Fibroblast of the aortic adventitia (primary cell): ENCODE results near the gene ISX. TPM values are rescaled to one million over a fixed set of nuclear protein-coding genes. Genes with fewer than 3 reads are reported as not detected.

ENCODE experiments used
- DNase-seq: peaks from one replicate; pipeline ENCODE4 v3.0.0-alpha.2; 2010; ENCODE audit warnings: low read depth
- H3K4me3 ChIP-seq: 2 replicates; pipeline ENCODE4 v1.5.1; 2011; ENCODE audit warnings: low read depth, mild to moderate bottlenecking, control low read depth, low read length, moderate library complexity
- total RNA-seq: library from RNA; depleted of rRNA; stranded (reverse); fragments of >200 nt; gene quantifications from 2 replicates; pipeline ENCODE4 v1.2.3, GENCODE V29; 2012; ENCODE audit warnings: low replicate concordance
- TF ChIP-seq, protein P1 (sequence below): IDR thresholded peaks from 2 replicates; pipeline ENCODE4 v1.5.1; 2011; ENCODE audit warnings: mild to moderate bottlenecking, low read length, control low read depth, inconsistent platforms; ENCODE audit not compliant: insufficient read depth

Gene ISX
- total RNA-seq, 1 donor = not detected

GRCh38 chr22:35076630-35077029, 10.7 kb downstream of the ISX start:
- DNase-seq = no peak
- TF ChIP-seq, protein P1, sequence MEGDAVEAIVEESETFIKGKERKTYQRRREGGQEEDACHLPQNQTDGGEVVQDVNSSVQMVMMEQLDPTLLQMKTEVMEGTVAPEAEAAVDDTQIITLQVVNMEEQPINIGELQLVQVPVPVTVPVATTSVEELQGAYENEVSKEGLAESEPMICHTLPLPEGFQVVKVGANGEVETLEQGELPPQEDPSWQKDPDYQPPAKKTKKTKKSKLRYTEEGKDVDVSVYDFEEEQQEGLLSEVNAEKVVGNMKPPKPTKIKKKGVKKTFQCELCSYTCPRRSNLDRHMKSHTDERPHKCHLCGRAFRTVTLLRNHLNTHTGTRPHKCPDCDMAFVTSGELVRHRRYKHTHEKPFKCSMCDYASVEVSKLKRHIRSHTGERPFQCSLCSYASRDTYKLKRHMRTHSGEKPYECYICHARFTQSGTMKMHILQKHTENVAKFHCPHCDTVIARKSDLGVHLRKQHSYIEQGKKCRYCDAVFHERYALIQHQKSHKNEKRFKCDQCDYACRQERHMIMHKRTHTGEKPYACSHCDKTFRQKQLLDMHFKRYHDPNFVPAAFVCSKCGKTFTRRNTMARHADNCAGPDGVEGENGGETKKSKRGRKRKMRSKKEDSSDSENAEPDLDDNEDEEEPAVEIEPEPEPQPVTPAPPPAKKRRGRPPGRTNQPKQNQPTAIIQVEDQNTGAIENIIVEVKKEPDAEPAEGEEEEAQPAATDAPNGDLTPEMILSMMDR = no peak
- H3K4me3 ChIP-seq = no peak overlapping the region

DNA sequence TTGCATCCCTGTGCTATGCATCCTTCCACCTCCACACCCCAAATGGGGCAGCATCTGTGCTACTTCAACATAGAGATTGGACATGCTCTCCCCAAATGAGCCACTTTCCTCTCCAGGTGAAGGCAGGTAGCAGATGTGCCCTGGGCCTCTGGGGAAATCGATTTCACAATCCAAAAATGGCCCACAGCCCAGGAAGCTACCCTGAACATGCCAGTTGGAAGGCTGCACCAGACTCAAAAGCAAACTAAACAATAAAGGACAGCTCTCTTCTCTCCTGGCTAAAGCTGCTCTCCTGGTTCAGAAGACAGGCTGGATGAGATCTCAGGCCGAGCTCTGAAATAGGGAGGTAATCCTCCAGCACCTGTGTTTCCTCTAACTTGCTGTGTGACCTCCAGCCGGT, 19.7 kb downstream of the ISX start:
- DNase-seq = no peak
- TF ChIP-seq, protein P1 = no peak
- no peak overlapping the region for H3K4me3 ChIP-seq

DNA sequence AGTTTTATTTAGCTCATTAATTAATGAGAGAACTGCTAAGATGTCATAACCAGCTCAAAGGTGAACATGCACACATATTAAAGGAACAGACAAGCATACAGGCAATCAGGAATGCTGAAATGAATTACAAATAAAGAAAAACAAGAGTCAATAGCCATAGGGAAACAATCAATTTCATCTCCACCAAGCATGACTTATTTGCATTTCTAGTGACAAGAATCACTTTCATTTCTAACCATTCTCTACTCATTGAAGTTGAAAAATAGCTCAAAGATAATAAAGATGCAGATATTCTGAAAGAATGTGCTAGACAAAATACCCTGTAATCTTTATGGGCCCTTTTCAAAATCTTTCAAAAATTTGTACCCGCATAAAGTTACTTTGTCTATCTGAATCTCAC, 23.2 kb downstream of the ISX start:
- DNase-seq = no peak
- TF ChIP-seq, protein P1 = no peak
- H3K4me3 ChIP-seq = no peak overlapping the region

DNA sequence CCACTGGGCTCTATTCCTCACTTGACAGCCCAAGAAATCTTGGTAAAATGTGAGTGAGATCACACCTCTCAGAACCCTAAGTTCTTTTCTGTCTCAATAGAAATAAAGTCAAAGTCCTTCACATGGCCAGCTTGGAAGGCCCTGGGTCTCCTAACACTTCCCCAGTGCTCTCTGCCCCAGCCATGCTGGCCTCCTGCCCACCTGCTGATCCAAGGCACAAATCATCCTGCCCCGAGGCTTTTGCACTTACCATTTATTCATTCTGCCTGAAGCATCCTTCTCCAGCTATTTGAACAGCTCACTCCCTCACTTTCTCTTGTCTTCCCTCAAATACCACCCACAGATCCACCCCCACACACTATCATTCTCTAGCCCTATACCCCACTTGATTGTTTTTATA, 26.4 kb downstream of the ISX start:
- DNase-seq = no peak
- no peak overlapping the region for H3K4me3 ChIP-seq
- TF ChIP-seq, protein P1 = no peak

GRCh38 chr22:35098921-35099320, 33.0 kb downstream of the ISX start:
- H3K4me3 ChIP-seq = no peak overlapping the region
- DNase-seq = no peak
- TF ChIP-seq, protein P1 = no peak

GRCh38 chr22:35099883-35100282, 33.9 kb downstream of the ISX start:
- TF ChIP-seq, protein P1 = no peak
- DNase-seq = no peak
- no peak overlapping the region for H3K4me3 ChIP-seq

DNA sequence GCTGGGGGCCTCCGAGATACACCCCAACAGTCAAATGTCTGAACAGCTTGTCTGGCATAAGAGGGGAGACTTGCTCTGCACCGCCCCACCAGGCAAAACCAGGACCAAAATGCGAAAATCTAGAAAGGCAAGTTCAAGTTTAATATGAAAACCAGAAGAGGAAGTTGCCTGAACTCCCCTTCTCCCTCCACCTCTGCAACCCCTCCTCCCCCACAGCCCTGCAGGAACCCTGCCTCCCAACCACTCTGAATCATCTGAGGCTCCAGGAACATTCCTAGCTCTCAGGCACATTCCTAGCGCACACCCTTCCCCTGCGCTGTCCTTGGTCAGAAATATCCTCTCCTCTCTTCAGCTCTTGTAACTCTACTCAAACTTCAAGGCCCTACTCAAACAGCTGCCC, 36.7 kb downstream of the ISX start:
- TF ChIP-seq, protein P1 = no peak
- H3K4me3 ChIP-seq = no peak overlapping the region
- no peak for DNase-seq
